NCI-H128 (cell line): ENCODE results near the gene MYH6.
"Not testable (repeated sequence)": the region's sequence is repeated elsewhere in the genome, so short reads cannot be mapped to it uniquely, and the experiment has no call there.

ENCODE experiments used
- DNase-seq: peaks from one replicate; lab custom pipeline; 2025; ENCODE audit not compliant: unreplicated experiment; lab: John Stamatoyannopoulos, UW

MYH6 gene

GRCh38 chr14:23407516-23408306 is at the start of gene MYH6:
Gene MYH6 (minus strand): TSS chr14:23408273. CDS start chr14:23407223, 1,050 bp downstream.
- DNase-seq, result no peak

GRCh38 chr14:23456883-23457586 is 49.0 kb upstream of the MYH6 start:
- not testable (repeated sequence) for DNase-seq

- no peak for DNase-seq
Measured at GRCh38 chr14:23454445-23454856, 46.4 kb upstream of the MYH6 start.

GRCh38 chr14:23452237-23452636 is 44.2 kb upstream of the MYH6 start:
- no peak for DNase-seq

GRCh38 chr14:23450379-23450778 is 42.3 kb upstream of the MYH6 start:
- no peak for DNase-seq

GRCh38 chr14:23449314-23449713 is 41.2 kb upstream of the MYH6 start:
- no peak for DNase-seq

- DNase-seq, result no peak
Measured at GRCh38 chr14:23447361-23448350, 39.6 kb upstream of the MYH6 start.

GRCh38 chr14:23446291-23446851 is 38.3 kb upstream of the MYH6 start:
- DNase-seq, result no peak

- no peak for DNase-seq
Measured at GRCh38 chr14:23445773-23446172, 37.7 kb upstream of the MYH6 start.

GRCh38 chr14:23444314-23444713 is 36.2 kb upstream of the MYH6 start:
- no peak for DNase-seq

GRCh38 chr14:23443881-23444280 is 35.8 kb upstream of the MYH6 start:
- no peak for DNase-seq

- DNase-seq, result no peak
Measured at GRCh38 chr14:23443411-23443812, 35.3 kb upstream of the MYH6 start.

GRCh38 chr14:23442721-23443356 is 34.8 kb upstream of the MYH6 start:
- no peak for DNase-seq

GRCh38 chr14:23441076-23441475 is 33.0 kb upstream of the MYH6 start:
- DNase-seq, result no peak

GRCh38 chr14:23439107-23439835 is 31.2 kb upstream of the MYH6 start:
- DNase-seq, result no peak

- DNase-seq, result no peak
Measured at GRCh38 chr14:23438101-23438971, 30.3 kb upstream of the MYH6 start.

GRCh38 chr14:23437133-23438100 is 29.3 kb upstream of the MYH6 start:
- DNase-seq, result no peak
